ENCODE data around the gene LLGL1. TPM values are rescaled to one million over a fixed set of nuclear protein-coding genes. Genes with fewer than 3 reads are reported as not detected.

LLGL1 gene
- total RNA-seq, 1 experiment from 2014 or later: 65.0 TPM

DNA sequence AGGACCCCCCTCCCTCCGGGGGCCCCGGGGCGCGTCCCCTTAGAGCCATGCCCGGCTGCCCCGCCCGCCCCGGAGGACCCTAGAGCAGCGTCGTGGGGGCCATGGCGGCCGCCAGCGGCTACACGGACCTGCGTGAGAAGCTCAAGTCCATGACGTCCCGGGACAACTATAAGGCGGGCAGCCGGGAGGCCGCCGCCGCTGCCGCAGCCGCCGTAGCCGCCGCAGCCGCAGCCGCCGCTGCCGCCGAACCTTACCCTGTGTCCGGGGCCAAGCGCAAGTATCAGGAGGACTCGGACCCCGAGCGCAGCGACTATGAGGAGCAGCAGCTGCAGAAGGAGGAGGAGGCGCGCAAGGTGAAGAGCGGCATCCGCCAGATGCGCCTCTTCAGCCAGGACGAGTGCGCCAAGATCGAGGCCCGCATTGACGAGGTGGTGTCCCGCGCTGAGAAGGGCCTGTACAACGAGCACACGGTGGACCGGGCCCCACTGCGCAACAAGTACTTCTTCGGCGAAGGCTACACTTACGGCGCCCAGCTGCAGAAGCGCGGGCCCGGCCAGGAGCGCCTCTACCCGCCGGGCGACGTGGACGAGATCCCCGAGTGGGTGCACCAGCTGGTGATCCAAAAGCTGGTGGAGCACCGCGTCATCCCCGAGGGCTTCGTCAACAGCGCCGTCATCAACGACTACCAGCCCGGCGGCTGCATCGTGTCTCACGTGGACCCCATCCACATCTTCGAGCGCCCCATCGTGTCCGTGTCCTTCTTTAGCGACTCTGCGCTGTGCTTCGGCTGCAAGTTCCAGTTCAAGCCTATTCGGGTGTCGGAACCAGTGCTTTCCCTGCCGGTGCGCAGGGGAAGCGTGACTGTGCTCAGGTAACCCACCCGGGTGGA lies 41.0 kb upstream of the LLGL1 start:
- H3K27me3 Mint-ChIP-seq (ENCODE audit: low read depth): no peaks in the 10 kb centered on the region
- peak overlapping the region; percentile 72 for H3K4me2 ChIP-seq (ENCODE audit: insufficient read depth, insufficient read length, low read length)
- peak overlapping the region; percentile 55 for H3K14ac ChIP-seq (ENCODE audit: insufficient read depth, low read length)
- H3K4ac ChIP-seq (ENCODE audit: low read depth, low read length): no peak overlapping the region
- no peak overlapping the region for H4K5ac ChIP-seq (ENCODE audit: insufficient read length, low read depth, low read length)
- no peak overlapping the region for H4K91ac ChIP-seq (ENCODE audit: insufficient read length, low read depth, low read length)
- H3T11ph ChIP-seq (ENCODE audit: low read length): no peak overlapping the region
- no peaks in the 10 kb centered on the region for H3K27me3 ChIP-seq (ENCODE audit: insufficient read depth, low read length)
- no peak overlapping the region for H3K18ac ChIP-seq (ENCODE audit: insufficient read length, low read depth, low read length)
- H3K23me2 ChIP-seq (ENCODE audit: insufficient read length, low read depth, low read length, poor library complexity, severe bottlenecking): peaks cover 21% of the 10 kb centered on the region
- no peak overlapping the region for H2AK5ac ChIP-seq (ENCODE audit: insufficient read length, low read length)
- DNase-seq: peak; percentile 61
- H2BK20ac ChIP-seq (ENCODE audit: low read depth, low read length, poor library complexity, severe bottlenecking): no peak overlapping the region
- H3K27ac Mint-ChIP-seq: peak overlapping the region in 1 of 3 experiments; percentile 73; a peak in 2 of 7 replicates
- H3K9me3 ChIP-seq (ENCODE audit: control insufficient read depth, low read depth, low read length): no peaks in the 10 kb centered on the region
- no peak overlapping the region for H2BK120ac ChIP-seq (ENCODE audit: low read depth, low read length, poor library complexity, severe bottlenecking)
- H3K23ac ChIP-seq (ENCODE audit: insufficient read length, low read depth, low read length): no peak overlapping the region
- H2AFZ ChIP-seq (ENCODE audit: low read length): no peak overlapping the region
- H3K4me3 Mint-ChIP-seq: peak overlapping the region; percentile 92 to 95
- H3K4me1 ChIP-seq (ENCODE audit: insufficient read depth, low read length): peaks cover 9% of the 10 kb centered on the region; the same call in 1 of the 2 replicates
- no peak overlapping the region for H4K8ac ChIP-seq (replicated peaks; ENCODE audit: insufficient read length, low read depth, low read length)
- H3K56ac ChIP-seq (ENCODE audit: insufficient read length, low read depth, low read length): no peak overlapping the region
- no peaks in the 10 kb centered on the region for H4K20me1 ChIP-seq (ENCODE audit: control insufficient read depth, insufficient read depth, insufficient read length)
- H3K27ac ChIP-seq (ENCODE audit: insufficient read length, low read depth, low read length): no peak overlapping the region
- TF ChIP-seq, protein P1, sequence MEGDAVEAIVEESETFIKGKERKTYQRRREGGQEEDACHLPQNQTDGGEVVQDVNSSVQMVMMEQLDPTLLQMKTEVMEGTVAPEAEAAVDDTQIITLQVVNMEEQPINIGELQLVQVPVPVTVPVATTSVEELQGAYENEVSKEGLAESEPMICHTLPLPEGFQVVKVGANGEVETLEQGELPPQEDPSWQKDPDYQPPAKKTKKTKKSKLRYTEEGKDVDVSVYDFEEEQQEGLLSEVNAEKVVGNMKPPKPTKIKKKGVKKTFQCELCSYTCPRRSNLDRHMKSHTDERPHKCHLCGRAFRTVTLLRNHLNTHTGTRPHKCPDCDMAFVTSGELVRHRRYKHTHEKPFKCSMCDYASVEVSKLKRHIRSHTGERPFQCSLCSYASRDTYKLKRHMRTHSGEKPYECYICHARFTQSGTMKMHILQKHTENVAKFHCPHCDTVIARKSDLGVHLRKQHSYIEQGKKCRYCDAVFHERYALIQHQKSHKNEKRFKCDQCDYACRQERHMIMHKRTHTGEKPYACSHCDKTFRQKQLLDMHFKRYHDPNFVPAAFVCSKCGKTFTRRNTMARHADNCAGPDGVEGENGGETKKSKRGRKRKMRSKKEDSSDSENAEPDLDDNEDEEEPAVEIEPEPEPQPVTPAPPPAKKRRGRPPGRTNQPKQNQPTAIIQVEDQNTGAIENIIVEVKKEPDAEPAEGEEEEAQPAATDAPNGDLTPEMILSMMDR (conservative IDR thresholded peaks at IDR 0.05): no peak
- no peaks in the 10 kb centered on the region; a peak in 1 of 5 replicates for H3K9me3 Mint-ChIP-seq
- H3K79me2 ChIP-seq (ENCODE audit: insufficient read depth, low read length): peaks cover 40% of the 10 kb centered on the region; the same call in 1 of the 2 replicates
- peaks cover 9 to 38% (median 23%) of the 10 kb centered on the region in 3 experiments; a peak in 6 of 7 replicates for H3K36me3 Mint-ChIP-seq (ENCODE audit: insufficient read depth in 1 of 3, low read depth in 3 of 3)
- H2BK12ac ChIP-seq (ENCODE audit: insufficient read length, low read depth, low read length): no peak overlapping the region
- no peak overlapping the region for H2BK15ac ChIP-seq (ENCODE audit: low read depth, low read length)
- no peak overlapping the region for H2BK5ac ChIP-seq (ENCODE audit: insufficient read length, low read length)
- WGBS (ENCODE audit: extremely low coverage, insufficient read length, low lambda C conversion rate): no CpG with 5 or more reads among the region's 92 CpGs
- peak overlapping the region; percentile 34 for H3K9ac ChIP-seq (ENCODE audit: extremely low read depth, insufficient read length, low read length)
- H3K79me1 ChIP-seq (ENCODE audit: insufficient read depth, low read depth, low read length, poor library complexity, severe bottlenecking): peaks cover 12% of the 10 kb centered on the region
- peaks cover 47 to 48% of the 10 kb centered on the region in 2 experiments for H3K4me1 Mint-ChIP-seq

Data from H9 (cell line).